Measurements from ENCODE around the gene LINGO4. TPM values are rescaled to one million over a fixed set of nuclear protein-coding genes. Genes with fewer than 3 reads are reported as not detected.

LINGO4 gene
- total and polyA plus RNA-seq, 2 of the 13 experiments (the other 11 are each of a cell fraction or from before 2014, with no cell fraction given): 0.02 to 0.05 TPM

DNA sequence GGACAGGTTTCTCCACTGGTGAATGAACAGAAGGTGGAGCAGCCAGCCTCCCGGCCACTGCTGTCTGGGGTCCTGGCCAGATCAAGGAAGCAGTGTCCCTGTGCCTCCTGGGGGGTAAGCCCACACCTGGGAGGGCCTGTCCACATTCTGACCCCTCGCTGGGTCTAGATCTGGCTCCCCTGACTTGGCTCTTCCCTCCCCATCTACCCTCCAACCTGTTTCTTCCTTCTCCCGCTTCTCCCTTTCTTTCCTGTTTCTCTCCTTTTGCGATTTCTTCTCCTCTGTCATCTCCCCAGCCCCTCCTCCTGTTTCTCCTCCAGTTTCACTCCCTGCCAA, 26.0 kb upstream of the LINGO4 start (continued):
- TF ChIP-seq, protein P1, sequence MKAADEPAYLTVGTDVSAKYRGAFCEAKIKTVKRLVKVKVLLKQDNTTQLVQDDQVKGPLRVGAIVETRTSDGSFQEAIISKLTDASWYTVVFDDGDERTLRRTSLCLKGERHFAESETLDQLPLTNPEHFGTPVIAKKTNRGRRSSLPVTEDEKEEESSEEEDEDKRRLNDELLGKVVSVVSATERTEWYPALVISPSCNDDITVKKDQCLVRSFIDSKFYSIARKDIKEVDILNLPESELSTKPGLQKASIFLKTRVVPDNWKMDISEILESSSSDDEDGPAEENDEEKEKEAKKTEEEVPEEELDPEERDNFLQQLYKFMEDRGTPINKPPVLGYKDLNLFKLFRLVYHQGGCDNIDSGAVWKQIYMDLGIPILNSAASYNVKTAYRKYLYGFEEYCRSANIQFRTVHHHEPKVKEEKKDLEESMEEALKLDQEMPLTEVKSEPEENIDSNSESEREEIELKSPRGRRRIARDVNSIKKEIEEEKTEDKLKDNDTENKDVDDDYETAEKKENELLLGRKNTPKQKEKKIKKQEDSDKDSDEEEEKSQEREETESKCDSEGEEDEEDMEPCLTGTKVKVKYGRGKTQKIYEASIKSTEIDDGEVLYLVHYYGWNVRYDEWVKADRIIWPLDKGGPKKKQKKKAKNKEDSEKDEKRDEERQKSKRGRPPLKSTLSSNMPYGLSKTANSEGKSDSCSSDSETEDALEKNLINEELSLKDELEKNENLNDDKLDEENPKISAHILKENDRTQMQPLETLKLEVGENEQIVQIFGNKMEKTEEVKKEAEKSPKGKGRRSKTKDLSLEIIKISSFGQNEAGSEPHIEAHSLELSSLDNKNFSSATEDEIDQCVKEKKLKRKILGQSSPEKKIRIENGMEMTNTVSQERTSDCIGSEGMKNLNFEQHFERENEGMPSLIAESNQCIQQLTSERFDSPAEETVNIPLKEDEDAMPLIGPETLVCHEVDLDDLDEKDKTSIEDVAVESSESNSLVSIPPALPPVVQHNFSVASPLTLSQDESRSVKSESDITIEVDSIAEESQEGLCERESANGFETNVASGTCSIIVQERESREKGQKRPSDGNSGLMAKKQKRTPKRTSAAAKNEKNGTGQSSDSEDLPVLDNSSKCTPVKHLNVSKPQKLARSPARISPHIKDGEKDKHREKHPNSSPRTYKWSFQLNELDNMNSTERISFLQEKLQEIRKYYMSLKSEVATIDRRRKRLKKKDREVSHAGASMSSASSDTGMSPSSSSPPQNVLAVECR (CRISPR knock-in tag; IDR thresholded peaks at IDR 0.05; ENCODE audit: borderline replicate concordance): 0 out of 2 replicates have a peak, but pooled peaks have one; percentile 29
- TF ChIP-seq, protein P2, sequence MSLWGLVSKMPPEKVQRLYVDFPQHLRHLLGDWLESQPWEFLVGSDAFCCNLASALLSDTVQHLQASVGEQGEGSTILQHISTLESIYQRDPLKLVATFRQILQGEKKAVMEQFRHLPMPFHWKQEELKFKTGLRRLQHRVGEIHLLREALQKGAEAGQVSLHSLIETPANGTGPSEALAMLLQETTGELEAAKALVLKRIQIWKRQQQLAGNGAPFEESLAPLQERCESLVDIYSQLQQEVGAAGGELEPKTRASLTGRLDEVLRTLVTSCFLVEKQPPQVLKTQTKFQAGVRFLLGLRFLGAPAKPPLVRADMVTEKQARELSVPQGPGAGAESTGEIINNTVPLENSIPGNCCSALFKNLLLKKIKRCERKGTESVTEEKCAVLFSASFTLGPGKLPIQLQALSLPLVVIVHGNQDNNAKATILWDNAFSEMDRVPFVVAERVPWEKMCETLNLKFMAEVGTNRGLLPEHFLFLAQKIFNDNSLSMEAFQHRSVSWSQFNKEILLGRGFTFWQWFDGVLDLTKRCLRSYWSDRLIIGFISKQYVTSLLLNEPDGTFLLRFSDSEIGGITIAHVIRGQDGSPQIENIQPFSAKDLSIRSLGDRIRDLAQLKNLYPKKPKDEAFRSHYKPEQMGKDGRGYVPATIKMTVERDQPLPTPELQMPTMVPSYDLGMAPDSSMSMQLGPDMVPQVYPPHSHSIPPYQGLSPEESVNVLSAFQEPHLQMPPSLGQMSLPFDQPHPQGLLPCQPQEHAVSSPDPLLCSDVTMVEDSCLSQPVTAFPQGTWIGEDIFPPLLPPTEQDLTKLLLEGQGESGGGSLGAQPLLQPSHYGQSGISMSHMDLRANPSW (CRISPR knock-in tag; IDR thresholded peaks at IDR 0.05; ENCODE audit: borderline replicate concordance): no peak
- TF ChIP-seq, protein P3, sequence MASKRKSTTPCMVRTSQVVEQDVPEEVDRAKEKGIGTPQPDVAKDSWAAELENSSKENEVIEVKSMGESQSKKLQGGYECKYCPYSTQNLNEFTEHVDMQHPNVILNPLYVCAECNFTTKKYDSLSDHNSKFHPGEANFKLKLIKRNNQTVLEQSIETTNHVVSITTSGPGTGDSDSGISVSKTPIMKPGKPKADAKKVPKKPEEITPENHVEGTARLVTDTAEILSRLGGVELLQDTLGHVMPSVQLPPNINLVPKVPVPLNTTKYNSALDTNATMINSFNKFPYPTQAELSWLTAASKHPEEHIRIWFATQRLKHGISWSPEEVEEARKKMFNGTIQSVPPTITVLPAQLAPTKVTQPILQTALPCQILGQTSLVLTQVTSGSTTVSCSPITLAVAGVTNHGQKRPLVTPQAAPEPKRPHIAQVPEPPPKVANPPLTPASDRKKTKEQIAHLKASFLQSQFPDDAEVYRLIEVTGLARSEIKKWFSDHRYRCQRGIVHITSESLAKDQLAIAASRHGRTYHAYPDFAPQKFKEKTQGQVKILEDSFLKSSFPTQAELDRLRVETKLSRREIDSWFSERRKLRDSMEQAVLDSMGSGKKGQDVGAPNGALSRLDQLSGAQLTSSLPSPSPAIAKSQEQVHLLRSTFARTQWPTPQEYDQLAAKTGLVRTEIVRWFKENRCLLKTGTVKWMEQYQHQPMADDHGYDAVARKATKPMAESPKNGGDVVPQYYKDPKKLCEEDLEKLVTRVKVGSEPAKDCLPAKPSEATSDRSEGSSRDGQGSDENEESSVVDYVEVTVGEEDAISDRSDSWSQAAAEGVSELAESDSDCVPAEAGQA (IDR thresholded peaks at IDR 0.05; ENCODE audit: low read depth): no peak
- TF ChIP-seq, protein P3 (CRISPR knock-in tag; IDR thresholded peaks at IDR 0.05; ENCODE audit: borderline replicate concordance): no peak
- TF ChIP-seq TSC22D2 (CRISPR knock-in tag; IDR thresholded peaks at IDR 0.05; ENCODE audit: borderline replicate concordance): no peak
- no peak for TF ChIP-seq NCOA5 (CRISPR knock-in tag; IDR thresholded peaks at IDR 0.05)

Measured in HepG2 (cell line).